OCI-LY3 (cell line): ENCODE data around the gene P2RX1.

Experiments used
- EZH2phosphoT487 ChIP-seq: fragments of 200-600 bp; shearing (Covaris generic); IDR thresholded peaks from 2 replicates; pipeline ENCODE4 v1.6.1; 2018; ENCODE audit warnings: antibody characterized with exemption, mixed run types, low read depth
- TF ChIP-seq, protein P1 (sequence below): fragments of 200-600, 300-600 bp; sonication (generic); IDR thresholded peaks from 2 replicates; pipeline ENCODE4 v1.5.1; 2014; ENCODE audit warnings: antibody characterized with exemption, low read length, low read depth

DNA sequence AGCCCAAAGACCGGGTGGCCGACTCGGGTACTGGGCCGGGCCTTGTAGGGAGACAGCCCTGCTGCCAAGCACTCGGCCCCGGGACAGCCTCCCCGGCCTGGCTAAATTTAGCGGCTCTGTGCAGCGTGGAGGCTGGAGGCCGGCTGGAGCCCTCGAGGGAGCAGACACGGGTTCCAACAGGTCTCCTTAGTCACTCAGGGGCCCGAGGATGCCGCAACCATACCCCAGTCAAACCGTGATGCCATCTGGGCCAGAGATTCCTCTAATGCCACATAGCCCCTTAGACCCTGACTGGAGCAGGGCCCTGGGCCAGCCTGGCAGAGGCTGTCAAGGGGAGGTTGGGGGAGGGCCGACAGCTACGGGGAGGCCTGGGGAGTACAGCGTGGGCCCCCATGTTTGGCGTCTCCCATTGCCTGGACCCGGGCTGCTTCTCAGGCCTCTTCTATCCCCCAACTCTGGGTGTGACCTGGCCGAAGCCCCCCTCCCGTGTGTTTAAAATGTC lies 2.9 kb upstream of the P2RX1 start:
- TF ChIP-seq EZH2phosphoT487: no peak
- TF ChIP-seq, protein P1, sequence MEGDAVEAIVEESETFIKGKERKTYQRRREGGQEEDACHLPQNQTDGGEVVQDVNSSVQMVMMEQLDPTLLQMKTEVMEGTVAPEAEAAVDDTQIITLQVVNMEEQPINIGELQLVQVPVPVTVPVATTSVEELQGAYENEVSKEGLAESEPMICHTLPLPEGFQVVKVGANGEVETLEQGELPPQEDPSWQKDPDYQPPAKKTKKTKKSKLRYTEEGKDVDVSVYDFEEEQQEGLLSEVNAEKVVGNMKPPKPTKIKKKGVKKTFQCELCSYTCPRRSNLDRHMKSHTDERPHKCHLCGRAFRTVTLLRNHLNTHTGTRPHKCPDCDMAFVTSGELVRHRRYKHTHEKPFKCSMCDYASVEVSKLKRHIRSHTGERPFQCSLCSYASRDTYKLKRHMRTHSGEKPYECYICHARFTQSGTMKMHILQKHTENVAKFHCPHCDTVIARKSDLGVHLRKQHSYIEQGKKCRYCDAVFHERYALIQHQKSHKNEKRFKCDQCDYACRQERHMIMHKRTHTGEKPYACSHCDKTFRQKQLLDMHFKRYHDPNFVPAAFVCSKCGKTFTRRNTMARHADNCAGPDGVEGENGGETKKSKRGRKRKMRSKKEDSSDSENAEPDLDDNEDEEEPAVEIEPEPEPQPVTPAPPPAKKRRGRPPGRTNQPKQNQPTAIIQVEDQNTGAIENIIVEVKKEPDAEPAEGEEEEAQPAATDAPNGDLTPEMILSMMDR: no peak
